Skeletal muscle cell (primary cell): ENCODE results near the gene EPG5.
"Not testable (repeated sequence)": the region's sequence is repeated elsewhere in the genome, so short reads cannot be mapped to it uniquely, and the experiment has no call there.

Experiments used
- DNase-seq: peaks from one replicate; pipeline ENCODE4 v3.0.0-alpha.2; 2010; ENCODE audit warnings: low read depth
- H3K4me3 ChIP-seq: 2 replicates; pipeline ENCODE4 v1.5.1; 2011; ENCODE audit warnings: low read depth, mild to moderate bottlenecking, control low read depth, low read length, moderate library complexity

The EPG5 gene

GRCh38 chr18:45828917-45829811, 138.0 kb downstream of the EPG5 start:
- H3K4me3 ChIP-seq = no peak overlapping the region
- no peak for DNase-seq

- not testable (repeated sequence) for H3K4me3 ChIP-seq, DNase-seq
These were observed 140.4 kb downstream of the EPG5 start for GRCh38 chr18:45826716-45827115.

- no peak for DNase-seq
- no peak overlapping the region for H3K4me3 ChIP-seq
These were observed 141.0 kb downstream of the EPG5 start for GRCh38 chr18:45826084-45826483.

GRCh38 chr18:45825258-45826044, 141.7 kb downstream of the EPG5 start, which contains the start of gene SIGLEC15:
TSS of gene SIGLEC15 (plus strand) at chr18:45825675. CDS start at chr18:45825729, 54 bp downstream.
- no peak for DNase-seq
- no peak within 1 kb of the TSS for H3K4me3 ChIP-seq

GRCh38 chr18:45821711-45822110, 145.4 kb downstream of the EPG5 start:
- DNase-seq = no peak

DNA sequence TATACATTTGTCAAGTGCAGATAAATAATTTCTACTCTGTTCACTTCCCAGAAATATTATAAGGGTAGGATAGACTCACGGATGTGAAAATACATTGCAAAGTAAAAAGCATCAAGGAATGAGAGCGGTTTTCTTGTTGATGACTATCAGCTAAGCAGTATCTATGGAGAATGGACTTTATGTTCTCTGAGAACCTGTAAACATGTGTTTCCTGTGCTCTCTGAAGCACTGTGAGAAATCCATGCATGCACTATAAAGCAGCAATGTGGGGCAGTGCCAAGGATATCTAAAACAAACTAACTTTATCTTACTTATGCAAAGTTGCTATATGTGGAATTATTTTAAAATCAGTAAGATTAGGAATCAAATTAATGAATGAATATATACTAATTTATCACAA, 146.1 kb downstream of the EPG5 start:
- H3K4me3 ChIP-seq = no peak overlapping the region
- no peak for DNase-seq

More at GRCh38 chr18:45821711-45822110, 145.4 kb downstream of the EPG5 start:
- H3K4me3 ChIP-seq = no peak overlapping the region

DNA sequence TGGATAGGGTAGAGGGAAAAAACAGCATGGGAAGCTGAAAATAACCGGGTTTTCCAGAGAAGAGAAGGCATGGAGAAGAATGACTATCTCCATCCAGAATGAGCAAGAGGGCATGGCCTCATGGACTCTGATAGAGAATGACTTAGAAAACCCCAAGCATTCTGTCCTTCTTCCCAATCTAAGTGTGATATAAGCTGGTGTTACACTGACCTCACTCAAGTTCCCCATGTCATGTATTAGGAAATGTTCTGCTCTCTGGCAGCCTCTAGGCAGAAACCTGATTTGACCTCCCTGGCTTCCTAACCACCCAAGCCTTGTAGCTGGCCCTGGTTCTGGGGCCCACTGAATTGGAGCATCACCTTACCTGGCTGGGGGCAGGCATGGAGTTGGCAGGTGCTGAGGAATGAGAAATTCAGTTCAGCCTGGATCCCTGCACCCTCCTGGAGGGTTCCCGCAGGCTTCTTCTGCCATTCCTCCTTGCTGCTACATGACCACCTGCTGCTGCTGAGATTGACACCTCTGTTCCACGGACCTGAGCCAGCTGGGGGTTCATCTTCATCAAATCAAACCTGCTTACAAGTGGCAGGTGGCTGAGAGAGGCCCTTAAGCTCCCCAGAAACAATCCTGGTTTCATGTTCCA, 146.9 kb downstream of the EPG5 start:
- no peak for DNase-seq
- H3K4me3 ChIP-seq = no peak overlapping the region

DNA sequence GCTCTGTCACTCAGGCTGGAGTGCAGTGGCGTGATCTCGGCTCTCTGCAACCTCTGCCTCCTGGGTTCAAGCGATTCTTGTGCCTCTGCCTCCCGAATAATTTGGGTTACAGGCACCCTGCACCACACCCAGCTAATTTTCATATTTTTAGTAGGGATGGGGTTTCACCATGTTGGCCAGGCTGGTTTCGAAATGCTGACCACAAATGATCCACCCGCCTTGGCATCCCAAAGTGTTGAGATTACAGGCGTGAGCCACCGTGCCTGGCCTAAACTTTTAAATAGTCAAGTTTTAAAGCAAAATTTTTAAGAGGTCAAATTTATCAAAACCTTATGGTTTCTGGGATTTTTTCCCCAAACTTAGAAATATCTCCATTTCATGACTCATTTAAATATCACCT, 148.4 kb downstream of the EPG5 start:
- H3K4me3 ChIP-seq, DNase-seq: not testable (repeated sequence)

- DNase-seq = no peak
- no peak overlapping the region for H3K4me3 ChIP-seq
These were observed 149.6 kb downstream of the EPG5 start for GRCh38 chr18:45817543-45817942.

DNA sequence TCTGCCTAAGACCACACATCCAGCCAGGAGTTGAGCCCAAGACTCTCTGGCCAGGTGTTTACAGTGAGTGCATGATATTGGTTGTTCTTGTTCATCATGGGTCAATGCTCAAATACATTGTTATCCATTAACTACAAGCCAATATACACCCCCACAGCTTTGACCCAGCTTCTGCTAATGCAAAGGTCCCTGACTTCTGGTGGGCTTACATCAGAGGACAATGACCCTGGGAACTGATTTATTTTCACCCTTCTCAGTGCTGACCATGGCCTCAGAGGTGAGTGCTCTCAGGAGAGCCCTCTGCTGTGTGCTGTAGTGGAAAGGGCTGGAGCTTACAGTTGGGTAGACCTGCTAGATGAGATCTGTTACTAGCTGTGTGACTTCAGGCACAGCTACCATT, 152.4 kb downstream of the EPG5 start:
- DNase-seq, H3K4me3 ChIP-seq: not testable (repeated sequence)

DNA sequence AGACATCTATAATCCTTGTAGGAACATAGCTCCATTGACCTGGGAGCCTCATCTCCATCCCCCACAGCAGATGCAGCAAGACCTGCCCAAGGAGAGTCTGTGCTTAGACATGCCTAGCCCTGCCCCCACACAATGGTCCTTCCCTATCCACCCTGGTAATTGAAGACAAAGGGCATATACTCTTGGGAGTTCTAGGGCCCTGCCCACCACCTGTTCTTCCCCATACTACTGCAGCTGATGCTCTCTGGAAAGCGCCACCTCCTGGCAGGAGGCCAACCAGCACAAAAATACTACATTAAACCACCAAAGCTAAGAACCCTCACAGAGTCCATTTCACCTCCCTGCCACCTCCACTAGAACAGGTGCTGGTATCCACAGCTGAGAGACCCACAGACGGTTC, 160.0 kb downstream of the EPG5 start:
- not testable (repeated sequence) for H3K4me3 ChIP-seq, DNase-seq

- DNase-seq = peak; percentile 25
- no peak overlapping the region for H3K4me3 ChIP-seq
These were observed 160.9 kb downstream of the EPG5 start for GRCh38 chr18:45806226-45806625.

- no peak for DNase-seq
These were observed 161.6 kb downstream of the EPG5 start for GRCh38 chr18:45805551-45805950.

GRCh38 chr18:45802814-45803492, 164.2 kb downstream of the EPG5 start:
- DNase-seq = peak; percentile 95
- H3K4me3 ChIP-seq = no peak overlapping the region

More at GRCh38 chr18:45805551-45805950, 161.6 kb downstream of the EPG5 start:
- H3K4me3 ChIP-seq = no peak overlapping the region

DNA sequence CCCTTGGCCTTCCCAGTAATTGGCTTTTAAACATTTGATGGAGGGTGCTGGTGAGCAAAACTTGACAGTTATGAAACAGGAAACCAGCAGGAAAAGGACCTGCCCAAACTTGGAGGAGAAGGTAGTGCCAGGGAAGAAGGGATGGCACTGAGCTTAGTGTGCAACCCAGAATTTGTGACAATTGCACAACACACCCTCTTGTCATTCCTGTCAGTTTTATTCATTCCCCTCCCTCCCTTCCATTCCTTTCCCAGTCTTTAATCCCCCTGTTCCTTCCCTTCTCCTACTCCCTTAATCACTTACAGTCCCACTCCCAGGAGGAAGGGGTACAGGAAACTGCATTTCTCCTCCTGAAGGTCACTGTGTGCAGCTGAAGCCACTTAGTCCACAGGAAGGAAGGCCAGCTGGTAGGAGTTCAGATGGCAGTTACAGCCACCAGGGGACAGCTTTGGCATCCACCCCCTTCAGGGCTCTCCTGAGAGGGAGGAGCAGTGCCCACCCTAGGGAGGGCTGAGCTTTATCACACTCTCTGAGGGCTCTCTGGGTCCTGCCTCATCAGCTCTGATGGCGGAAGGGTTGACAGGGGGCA, 165.6 kb downstream of the EPG5 start:
- DNase-seq = no peak
- H3K4me3 ChIP-seq = no peak overlapping the region
